SK-MEL-5 (cell line): ENCODE data around the gene SORCS2. TPM values are rescaled to one million over a fixed set of nuclear protein-coding genes. Genes with fewer than 3 reads are reported as not detected.
"Not testable (repeated sequence)": the region's sequence is repeated elsewhere in the genome, so short reads cannot be mapped to it uniquely, and the experiment has no call there.

Source experiments
- DNase-seq: peaks from one replicate; pipeline ENCODE4 v3.0.0-alpha.2; 2016; ENCODE audit warnings: low read depth, low spot score
- in situ Hi-C: cut with HindIII; loops from 2 replicates; pipeline ENCODE4 v1.10.0; 2016; ENCODE audit warnings: low sequenced_read_pairs, high pct_unique_total_duplicates, low pct_unique_long_range_greater_than_20kb
- total RNA-seq: library from RNA; depleted of rRNA; stranded (reverse); fragments of >200 nt; shearing (Covaris generic); gene quantifications from 2 replicates; pipeline ENCODE4 v1.2.3, GENCODE V29; 2014

Gene SORCS2
- total RNA-seq, 1 experiment from 2014 or later, result not detected

DNA sequence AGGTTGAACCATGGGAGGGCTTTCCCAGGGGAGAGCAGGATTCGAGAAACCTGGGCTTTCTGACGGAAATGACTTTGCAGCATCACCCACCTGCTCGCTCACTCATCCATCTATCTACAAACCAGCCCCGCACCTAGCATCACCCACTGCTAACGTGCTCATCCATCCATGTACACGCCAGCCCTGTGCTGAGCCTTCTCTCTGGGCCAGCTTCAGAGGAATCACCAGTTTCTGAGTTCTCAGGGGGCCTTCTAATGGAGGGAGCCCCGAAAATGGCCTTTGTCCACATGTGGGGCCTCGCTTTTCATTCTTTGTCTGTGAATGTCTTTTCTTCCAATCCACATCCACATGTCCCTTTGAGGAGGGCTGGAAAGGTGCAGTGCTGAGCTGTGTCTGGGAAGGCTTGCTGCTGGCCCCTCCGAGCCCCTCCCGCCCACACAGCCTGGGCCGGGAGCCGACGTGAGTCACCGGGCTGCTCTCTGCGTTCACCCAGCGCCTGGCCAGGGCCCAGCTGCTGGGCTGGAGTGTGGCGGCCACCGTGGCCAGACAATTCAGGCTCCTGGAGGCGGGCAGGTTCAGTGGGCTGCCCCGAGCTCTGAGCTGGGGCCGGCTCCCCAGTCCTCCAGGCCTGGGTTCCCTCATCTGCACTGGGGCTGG lies 14.7 kb downstream of the SORCS2 start:
- in situ Hi-C loops, result no loop called here
- no peak for DNase-seq

DNA sequence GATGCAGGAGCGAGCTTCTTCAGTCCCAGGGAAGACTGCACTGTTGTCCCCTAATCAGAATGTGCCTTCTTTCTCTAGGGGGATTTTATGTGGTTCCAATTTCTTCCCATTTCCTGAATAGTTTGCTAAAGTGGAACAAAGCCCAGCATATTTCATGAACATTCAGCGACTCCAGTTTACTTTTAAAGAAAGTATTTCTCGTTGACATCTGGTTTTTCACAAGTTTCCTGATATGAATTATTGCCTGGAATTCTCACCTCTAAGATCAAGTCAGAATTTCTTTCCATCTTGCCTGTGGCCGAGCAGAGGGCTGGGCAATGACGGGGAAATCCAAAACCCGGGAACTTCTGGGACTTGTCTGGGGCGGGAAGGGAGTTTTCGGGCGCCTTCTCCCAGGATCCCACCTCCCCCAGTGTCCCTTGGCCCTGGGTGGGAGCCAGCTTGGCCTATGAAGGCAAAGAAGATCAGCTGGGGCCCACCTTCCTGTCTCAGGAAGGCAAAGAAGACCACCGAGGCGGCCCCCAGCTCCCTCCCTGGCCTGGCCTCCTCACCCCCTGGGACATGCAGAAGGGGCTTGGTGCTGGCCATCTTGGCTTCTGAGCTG lies 15.4 kb downstream of the SORCS2 start:
- no peak for DNase-seq
- in situ Hi-C loops, result no loop called here

DNA sequence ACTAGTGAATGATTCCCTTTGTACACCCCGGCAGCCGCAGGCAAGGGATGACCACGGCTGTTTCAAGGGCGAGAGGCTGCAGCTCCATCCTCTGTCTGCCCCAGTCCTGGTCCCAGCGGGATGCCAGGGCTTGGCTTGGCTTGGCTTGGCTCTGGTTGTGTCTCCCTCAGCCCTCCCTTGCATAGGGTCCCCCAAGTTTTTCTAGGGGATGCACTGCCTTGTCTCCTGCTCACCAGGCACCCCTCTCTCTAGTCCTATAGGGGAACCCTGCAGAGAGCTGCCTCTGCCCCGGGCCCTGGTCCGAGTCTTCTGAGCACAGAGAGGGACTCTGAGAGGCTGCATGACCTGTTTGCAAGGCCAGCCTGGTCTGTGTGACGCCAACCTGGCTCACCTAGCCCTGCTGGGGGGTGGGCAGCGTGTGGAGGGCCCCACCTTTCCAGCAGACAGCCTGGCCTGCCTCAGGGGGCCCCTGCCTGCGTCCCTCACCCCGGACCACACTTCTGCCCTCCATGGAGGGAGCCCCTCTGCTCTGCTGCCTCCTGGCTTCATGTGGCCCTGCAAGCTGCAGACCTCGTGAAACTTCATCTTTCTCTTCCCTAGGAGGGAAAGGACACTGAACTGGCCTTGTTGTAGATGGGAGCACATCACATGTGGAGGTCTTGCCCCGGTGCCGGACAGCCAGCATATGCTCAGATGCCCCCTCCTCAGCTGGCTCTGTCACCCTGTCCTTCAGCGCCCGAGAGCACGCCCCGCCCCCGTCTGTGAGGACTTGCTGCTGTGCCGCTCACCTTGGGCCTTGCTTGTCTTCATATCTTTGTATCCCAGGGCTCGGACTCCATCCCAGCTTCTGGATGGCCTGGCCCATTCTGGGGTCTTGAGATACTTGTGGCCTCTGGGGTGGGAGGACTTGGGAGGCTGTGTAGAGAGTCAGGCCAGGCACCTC lies 16.4 kb downstream of the SORCS2 start:
- peak; percentile 10 for DNase-seq
- in situ Hi-C loops, result no loop called here

DNA sequence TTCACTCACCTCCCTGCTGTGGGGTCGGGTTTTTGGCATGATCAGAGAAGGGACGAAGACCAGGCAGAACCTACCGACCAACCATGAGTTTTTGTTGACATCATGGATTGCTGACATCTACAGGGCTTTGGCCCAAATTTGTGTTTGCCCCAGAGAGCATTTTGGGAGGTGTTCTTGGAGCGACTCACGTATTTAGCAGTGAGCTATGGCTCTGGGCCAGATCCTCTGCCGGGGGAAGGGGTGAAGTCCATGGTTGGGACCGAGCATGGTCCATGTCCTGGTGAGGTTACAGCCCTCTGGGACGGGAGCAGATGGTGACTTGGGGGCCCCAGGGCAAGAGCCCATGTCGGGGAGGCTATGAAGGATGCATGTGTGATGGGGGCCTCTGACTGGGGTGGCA lies 17.4 kb downstream of the SORCS2 start:
- in situ Hi-C loops, result no loop called here
- DNase-seq, result no peak

DNA sequence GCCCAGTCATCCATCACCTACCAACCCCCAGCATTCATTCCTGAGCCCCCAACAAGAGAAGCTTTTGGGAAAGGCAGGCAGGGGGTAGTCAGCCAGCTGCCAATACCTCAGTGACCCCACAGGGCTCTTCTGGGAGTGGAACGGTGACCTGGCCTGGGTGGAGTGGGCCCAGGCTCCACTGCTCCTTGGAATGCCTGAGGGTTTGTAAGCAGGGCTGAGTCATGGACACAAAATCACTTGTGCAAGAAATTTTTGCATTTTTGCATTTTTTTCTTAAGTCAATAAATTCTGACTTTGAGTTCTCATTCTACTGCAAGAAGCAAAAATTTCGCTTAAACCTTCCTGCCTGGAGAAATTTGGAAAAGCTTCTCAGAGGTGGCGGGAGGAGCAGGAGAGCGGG lies 18.5 kb downstream of the SORCS2 start:
- in situ Hi-C loops, result no loop called here
- no peak for DNase-seq

DNA sequence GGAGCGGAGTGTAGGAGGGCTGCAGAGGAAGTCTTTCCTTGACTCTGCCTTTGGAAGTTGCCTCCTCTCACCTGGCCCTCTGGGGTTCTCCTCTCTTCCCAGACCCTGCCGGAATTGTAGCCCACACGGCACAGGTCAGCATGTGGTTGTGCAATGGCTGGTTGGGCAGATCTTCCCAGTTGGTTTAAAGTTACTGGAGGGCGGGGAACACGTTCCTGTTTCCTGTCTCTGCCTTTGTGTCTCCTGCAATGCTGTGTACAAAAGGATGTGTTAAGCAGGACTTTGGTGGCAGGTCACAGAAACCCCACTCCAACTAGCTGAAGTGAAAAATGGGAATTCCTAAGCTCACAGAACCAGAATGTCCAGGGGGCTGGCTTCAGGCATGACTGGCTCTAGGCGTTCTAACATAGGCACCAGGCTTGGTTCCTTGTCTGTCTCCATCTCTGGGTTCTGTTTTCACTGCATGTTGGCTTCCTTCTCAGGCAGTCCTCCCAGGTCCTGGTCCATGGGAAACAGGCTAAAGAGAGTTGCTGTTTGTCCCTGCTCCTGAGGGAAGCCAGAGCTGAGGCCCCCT lies 19.9 kb downstream of the SORCS2 start:
- in situ Hi-C loops, result no loop called here
- DNase-seq, result no peak

DNA sequence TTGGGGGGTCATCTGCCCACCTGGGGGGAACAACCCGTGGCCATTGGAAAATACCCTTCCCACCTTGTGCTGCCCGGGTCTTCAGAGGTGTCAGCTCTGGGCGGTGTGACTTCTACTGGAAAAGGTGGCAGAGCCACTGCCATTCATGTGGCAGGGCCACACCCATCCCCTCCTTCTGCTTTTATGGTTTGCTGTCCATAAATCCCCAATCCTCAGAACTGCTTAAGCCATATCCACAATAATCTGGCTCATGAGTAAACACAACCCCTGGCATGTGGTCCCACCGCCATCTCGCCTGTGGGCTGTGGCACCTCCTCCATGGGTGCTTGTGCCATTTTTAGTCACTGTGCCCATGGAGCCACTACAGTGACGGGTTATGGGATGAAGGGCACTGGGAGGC lies 20.6 kb downstream of the SORCS2 start:
- no peak for DNase-seq
- in situ Hi-C loops, result no loop called here

DNA sequence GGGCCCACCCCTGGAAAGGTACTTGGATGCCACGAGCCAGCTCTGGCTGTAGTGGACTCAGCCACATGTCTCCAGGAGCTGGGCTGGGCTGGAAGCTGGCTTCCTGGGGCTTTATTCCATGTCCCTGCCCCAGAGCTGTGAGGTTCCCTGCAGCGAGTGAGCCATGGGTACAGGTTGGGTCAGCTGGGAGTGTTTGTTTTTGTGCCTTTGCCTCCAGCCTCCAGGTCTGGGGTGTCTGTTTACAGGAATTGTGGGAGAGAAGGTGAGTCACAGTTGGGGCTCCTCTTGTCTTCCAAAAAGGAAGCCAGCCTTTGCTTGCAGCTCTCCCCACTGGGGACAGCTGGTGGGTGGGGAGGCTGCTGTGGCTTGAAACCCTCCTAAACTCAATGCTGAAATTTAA lies 21.5 kb downstream of the SORCS2 start:
- no peak for DNase-seq
- in situ Hi-C loops, result no loop called here

DNA sequence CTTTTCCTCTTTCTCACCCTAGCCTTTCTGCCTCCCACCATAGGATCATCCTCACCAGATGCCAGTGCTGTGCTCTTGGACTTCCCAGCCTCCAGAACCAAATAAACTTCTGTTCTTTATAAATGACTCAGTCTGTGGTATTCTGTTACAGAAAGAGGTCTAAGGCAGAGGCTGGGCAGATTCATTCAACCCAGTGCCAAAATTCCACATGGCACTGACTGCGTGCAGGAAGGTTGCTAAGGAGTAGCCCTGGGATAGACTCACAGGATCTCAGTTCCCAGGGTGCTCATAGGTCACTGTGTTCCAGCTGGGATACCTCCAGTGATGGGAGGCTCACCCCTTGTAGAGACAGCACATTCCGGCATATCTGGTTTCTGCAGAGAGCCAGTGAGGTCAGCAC lies 22.0 kb downstream of the SORCS2 start:
- in situ Hi-C loops, result no loop called here
- DNase-seq, result no peak

DNA sequence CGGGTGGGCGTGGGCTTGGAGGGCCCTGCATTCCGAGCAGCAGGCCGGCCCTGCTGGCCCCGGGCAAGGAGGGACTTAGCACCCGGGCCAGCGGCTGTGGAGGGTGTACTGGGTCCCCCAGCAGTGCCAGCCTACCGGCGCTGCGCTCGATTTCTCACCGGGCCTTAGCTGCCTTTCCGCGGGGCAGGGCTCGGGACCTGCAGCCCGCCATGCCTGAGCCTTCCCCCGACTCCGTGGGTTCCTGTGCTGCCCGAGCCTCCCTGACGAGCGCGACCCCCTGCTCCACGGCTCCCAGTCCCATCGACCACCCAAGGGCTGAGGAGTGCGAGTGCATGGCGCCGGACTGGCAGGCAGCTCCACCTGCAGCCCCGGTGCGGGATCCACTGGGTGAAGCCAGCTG lies 22.8 kb downstream of the SORCS2 start:
- DNase-seq, in situ Hi-C loops: not testable (repeated sequence)

DNA sequence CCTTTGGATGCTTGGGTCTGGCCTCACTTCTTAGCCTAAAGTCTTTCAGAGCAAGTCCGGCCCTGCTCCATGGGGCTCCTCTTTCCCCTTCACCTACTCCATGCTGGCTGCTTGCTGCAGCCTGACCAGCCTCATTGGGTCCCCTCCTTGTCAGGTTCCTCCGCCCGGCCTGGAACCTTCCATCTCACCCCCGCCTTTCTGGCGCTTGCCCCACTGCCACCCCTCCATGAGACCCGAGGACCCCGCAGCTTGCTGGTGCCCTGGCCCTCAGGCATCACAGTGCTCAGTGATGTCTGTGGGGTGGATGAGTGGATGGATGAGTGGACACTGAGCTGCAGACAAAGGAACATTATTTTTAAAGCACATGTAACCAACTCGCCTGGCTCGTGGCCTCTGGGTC lies 24.7 kb downstream of the SORCS2 start:
- DNase-seq, result no peak
- in situ Hi-C loops, result no loop called here

DNA sequence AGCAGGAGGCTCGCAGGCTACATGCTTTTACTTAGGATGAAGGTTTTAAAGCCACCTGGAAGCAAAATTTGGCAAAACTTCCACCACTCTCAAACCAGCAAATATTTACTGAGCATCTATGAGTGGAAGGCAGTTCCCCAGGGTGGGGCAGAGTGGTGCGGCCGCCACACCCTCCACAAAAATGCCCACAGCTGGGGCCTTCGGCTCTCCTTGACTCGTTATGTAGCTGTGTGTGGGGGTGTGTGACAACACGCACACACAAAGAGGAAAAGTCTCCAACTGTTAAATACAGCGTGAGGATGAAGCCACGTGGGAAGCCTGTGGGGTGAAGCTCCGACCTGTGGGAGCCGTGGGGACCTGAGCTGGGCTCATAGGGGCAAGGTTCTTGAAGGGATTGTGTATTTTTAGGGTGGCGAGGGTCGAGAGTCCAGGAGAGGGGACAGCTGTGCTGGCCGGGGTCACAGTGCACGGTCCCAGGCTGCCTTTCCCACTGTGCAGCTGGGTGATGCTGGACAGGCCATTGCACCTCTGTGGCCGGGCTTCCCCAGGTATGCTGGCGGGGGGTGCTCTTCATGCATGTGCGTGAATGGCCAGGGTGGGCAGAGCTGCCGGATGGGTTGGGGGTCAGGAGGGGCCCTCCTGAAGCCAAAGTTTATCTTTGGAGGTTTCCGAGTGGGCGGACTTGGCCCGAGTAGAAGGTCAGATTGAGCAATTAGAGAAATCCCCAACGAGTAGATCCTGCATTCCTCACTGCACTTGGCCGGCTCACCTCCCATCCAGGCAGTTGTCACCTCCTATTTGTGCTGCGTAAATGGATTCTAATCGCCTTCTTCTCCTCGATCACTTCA lies 25.4 kb downstream of the SORCS2 start:
- in situ Hi-C loops, result no loop called here
- no peak for DNase-seq

DNA sequence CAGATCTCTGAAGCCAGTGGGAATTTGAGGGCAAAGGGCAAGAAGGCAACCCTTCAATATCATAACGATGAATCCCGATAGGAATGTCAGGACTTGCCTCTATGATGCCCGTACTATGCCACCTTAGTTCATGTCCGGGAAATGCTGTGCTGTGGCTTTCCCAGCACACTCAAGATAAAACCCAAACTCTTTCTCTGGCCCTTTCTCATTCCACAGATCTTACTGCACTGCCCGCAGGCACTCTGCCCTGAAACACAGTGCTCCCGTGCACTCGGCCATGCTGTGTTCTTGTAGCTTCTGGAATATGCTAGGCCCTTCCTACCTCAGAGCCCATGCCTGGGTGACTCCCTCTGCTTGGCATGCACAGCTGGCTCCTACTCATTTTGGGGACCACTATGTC lies 26.3 kb downstream of the SORCS2 start:
- in situ Hi-C loops, result no loop called here
- DNase-seq, result no peak

DNA sequence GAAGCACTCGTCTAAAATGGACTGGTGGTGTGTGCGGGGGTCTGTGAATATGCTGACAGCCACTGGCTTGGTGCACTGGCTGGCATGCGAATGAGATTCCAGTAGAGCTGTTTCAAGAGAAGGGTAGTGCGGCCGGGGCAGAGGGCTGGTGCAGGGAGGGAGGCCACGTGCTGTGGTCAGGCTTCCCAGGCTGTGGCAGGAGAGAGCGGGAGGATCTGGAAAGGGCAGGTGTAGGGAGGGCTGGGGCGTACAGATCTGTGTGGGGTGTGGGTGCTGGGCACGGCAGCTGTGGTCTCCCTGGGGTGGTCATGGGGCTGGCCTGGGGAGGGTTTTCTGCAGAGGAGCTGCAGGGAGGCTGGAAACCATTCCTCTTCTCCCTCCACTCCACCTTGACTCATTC lies 30.2 kb downstream of the SORCS2 start:
- no peak for DNase-seq
- in situ Hi-C loops, result no loop called here

DNA sequence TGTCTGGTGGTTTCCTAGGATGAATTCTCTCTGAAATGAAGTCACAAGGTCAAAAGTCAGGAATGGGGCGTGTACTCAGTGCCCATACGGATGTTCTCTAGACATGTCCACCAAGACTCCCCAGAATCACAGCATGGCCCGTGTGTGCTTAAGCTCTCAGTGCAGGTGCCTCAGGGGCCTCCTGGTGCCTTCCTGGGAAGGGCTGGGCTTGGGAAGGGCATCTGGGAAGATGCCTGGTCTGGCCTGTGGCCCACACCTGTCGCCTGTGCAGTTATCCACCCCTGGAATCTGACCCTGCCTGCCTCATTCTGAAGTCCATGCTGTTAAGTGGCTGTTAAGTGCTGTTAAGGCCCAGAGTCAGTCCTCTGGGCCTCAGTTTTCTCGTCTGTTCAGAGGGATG lies 31.2 kb downstream of the SORCS2 start:
- in situ Hi-C loops, result no loop called here
- DNase-seq, result no peak

DNA sequence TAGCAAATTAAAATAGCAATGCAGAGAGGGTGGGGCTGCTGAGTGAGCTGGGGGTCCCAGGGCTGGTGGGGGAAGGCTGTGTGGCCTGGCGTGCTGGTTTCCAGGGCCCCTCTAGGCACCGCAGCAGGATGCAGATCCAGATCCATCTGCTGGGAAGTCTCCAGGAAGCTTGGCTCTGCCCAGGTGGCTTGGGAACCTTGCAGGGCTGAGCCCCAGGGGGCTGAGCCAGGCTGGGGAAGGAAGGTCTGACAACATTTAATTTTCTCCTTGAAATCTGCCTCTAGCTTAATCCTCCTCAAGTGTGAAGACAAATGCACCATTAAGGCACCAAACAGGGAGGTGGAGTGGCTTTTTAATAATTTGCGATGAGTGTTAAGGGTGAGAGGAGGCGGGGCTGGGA lies 31.7 kb downstream of the SORCS2 start:
- in situ Hi-C loops, result no loop called here
- no peak for DNase-seq

DNA sequence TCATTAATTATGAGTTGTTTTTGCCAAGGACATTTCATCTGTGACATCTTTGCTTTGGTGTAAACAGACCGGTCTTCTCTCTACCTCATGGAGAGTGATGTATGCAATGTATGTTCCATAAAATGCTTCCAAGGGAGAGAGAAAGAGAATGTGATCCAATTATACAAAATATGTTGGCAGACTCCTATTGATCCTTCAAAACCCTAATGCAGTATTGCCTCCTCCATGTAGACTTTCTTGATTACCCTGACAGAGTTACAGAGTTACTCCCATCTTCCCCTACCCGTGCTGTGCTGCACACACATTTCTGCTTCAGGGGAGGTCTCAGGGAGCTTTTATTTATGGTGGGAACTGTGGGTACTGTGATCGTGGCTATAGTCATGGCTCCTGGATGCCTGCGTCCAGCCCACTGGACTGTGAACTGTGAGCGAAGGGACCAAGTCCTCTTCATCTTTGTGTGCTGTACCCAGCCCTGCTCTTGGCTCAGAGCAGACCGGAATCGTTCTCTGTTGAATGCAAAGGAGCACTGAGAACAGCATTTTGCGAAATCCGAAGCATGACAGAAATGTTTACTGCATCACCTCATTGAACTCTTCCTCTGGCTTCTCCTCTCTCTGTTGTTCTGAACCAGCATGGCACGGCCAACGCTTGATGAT lies 32.7 kb downstream of the SORCS2 start:
- in situ Hi-C loops, result no loop called here
- DNase-seq, result no peak
